ENCODE data around the gene ACMSD. TPM values are rescaled to one million over a fixed set of nuclear protein-coding genes. Genes with fewer than 3 reads are reported as not detected.

The ACMSD gene
- total RNA-seq, 1 experiment from 2014 or later = not detected

DNA sequence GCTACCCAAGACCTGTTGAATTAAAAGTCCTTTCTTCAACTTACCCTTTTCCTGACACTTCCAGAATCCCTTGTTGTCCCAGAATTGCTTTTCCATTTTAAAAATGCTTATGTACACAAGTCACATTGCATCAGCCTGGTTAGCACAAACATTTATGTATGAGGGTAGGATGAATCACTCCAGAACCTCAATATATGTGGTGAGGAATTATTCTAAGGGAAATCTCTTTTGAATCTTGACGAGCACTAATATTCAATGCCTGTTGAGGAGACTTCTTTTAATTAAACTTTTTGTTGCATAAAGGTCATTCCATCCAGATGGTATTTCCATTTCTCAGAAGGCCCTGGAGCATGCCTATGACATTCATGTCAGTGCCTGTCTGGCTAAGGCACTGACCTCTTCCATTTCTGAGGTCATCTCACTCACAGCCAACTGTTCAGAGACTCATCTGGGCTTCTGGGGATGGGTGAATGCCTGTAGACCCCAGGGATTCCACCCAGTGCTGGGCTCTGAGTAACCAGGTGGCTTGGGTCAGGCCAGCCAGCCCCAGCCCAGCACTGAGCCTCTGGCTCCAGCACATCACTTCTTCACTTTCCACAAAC, 28.2 kb downstream of the ACMSD start:
- CTCF ChIA-PET = no interaction called here
- no peaks in the 10 kb centered on the region for H3K27me3 Mint-ChIP-seq (ENCODE audit: insufficient read depth, unreplicated experiment)
- TF ChIP-seq, protein P1, sequence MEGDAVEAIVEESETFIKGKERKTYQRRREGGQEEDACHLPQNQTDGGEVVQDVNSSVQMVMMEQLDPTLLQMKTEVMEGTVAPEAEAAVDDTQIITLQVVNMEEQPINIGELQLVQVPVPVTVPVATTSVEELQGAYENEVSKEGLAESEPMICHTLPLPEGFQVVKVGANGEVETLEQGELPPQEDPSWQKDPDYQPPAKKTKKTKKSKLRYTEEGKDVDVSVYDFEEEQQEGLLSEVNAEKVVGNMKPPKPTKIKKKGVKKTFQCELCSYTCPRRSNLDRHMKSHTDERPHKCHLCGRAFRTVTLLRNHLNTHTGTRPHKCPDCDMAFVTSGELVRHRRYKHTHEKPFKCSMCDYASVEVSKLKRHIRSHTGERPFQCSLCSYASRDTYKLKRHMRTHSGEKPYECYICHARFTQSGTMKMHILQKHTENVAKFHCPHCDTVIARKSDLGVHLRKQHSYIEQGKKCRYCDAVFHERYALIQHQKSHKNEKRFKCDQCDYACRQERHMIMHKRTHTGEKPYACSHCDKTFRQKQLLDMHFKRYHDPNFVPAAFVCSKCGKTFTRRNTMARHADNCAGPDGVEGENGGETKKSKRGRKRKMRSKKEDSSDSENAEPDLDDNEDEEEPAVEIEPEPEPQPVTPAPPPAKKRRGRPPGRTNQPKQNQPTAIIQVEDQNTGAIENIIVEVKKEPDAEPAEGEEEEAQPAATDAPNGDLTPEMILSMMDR (IDR thresholded peaks at IDR 0.05; ENCODE audit: insufficient read depth in 1 of 2, low read depth in 1 of 2, low read length in 1 of 2, severe bottlenecking in 1 of 2, unreplicated experiment in 1 of 2) = no peak
- Histone ChIP-seq H3K27me3 (replicated peaks; ENCODE audit: control insufficient read depth, insufficient read depth, low read length) (no peaks in the 10 kb centered on the region), H3K9me3 (no peaks in the 10 kb centered on the region), H3K36me3 (ENCODE audit: control insufficient read depth, insufficient read depth, low read length) (no peaks in the 10 kb centered on the region), H3K4me3 (ENCODE audit: low read depth, low read length) (no peak overlapping the region), H3K4me1 (no peaks in the 10 kb centered on the region)
- DNase-seq = no peak
- H3K9me3 Mint-ChIP-seq (ENCODE audit: unreplicated experiment) = no peaks in the 10 kb centered on the region
- BruUV-seq (replicated peaks) = no TSS peak
- POLR2A ChIA-PET = no interaction called here
- no peak overlapping the region for H3K4me3 Mint-ChIP-seq (ENCODE audit: unreplicated experiment)
- intact Hi-C loops (cut with micrococcal nuclease; ENCODE audit: unreplicated experiment) = no loop called here
- H3K36me3 Mint-ChIP-seq (ENCODE audit: insufficient read depth, unreplicated experiment) = no peaks in the 10 kb centered on the region
- H3K27ac Mint-ChIP-seq (ENCODE audit: unreplicated experiment) = no peak overlapping the region
- H3K4me1 Mint-ChIP-seq (ENCODE audit: low read depth, unreplicated experiment) = no peaks in the 10 kb centered on the region

DNA sequence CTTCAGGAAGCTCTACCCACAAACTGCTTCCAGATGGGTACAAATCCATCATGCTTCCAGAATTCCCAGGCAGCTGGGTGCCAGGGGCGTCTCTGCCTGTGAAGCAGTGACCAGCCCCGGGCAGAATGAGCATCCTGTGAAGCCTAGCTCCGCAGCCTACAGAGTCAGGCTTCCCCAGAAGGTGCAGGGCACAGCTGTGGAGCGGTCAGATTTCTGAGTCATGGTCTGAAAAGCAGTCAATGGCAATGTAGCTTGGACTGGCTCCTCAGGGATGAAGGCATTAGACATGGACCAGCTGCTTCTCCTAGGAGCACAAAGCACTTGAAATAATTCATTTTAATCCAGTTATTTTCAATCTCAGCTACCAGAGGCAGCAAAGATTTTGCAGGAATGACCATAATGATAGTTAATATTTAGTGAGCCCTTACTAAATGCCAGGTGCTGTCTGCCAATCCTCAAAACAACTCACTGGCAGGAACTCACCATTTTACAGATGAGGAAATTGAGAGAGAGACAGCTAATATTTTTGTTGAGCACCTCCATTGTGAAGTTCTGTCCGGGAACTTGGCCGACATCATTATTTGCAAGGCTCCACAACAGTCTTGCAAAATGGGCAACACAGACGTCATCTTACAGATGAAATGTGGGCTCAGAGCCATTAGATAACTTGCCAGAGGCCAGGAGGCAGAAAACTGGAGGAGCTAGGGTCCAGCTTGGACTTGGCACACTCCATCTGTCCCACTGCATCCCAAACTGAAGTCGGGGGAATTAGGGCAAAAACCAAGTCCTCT, 31.7 kb downstream of the ACMSD start:
- Histone ChIP-seq H3K4me3 (ENCODE audit: low read depth, low read length) (no peak overlapping the region), H3K27me3 (replicated peaks; ENCODE audit: control insufficient read depth, insufficient read depth, low read length) (no peaks in the 10 kb centered on the region), H3K36me3 (ENCODE audit: control insufficient read depth, insufficient read depth, low read length) (no peaks in the 10 kb centered on the region), H3K4me1 (no peaks in the 10 kb centered on the region), H3K9me3 (no peaks in the 10 kb centered on the region)
- H3K4me1 Mint-ChIP-seq (ENCODE audit: low read depth, unreplicated experiment) = no peaks in the 10 kb centered on the region
- H3K27ac Mint-ChIP-seq (ENCODE audit: unreplicated experiment) = no peak overlapping the region
- no peaks in the 10 kb centered on the region for H3K27me3 Mint-ChIP-seq (ENCODE audit: insufficient read depth, unreplicated experiment)
- CTCF ChIA-PET = interaction anchor here (0.5 kb wide), 1 partner anchor 106 kb away, joined by 5 read pairs; no protein-coding TSS in a partner anchor
- TF ChIP-seq, protein P1 (IDR thresholded peaks at IDR 0.05; ENCODE audit: insufficient read depth in 1 of 2, low read depth in 1 of 2, low read length in 1 of 2, severe bottlenecking in 1 of 2, unreplicated experiment in 1 of 2) = no peak
- H3K4me3 Mint-ChIP-seq (ENCODE audit: unreplicated experiment) = no peak overlapping the region
- POLR2A ChIA-PET = no interaction called here
- BruUV-seq (replicated peaks) = no TSS peak
- intact Hi-C loops (cut with micrococcal nuclease; ENCODE audit: unreplicated experiment) = no loop called here
- no peak for DNase-seq
- no peaks in the 10 kb centered on the region for H3K9me3 Mint-ChIP-seq (ENCODE audit: unreplicated experiment)
- no peaks in the 10 kb centered on the region for H3K36me3 Mint-ChIP-seq (ENCODE audit: insufficient read depth, unreplicated experiment)

DNA sequence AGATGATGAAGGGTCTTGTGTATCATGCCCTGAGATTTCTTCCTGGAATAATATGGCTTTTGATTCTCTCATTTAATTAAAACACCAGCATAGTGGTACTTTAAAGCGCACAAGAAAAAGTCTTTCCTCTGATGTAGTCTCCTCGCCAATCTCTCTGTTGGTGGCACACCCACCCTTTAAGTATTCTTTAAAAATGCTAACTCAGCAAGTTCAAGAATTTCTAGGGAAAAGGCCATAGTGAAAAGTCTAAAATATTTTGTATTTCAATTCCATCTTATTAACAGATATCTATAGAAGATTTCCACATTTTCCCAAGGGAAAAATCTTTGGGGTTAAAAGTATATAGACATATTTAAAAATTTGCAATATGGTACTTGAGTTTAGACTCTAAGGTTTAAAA, 34.7 kb downstream of the ACMSD start:
- Mint-ChIP-seq H3K4me3 (ENCODE audit: unreplicated experiment) (no peak overlapping the region), H3K36me3 (ENCODE audit: insufficient read depth, unreplicated experiment) (no peaks in the 10 kb centered on the region), H3K27ac (ENCODE audit: unreplicated experiment) (no peak overlapping the region), H3K4me1 (ENCODE audit: low read depth, unreplicated experiment) (no peaks in the 10 kb centered on the region), H3K27me3 (ENCODE audit: insufficient read depth, unreplicated experiment) (no peaks in the 10 kb centered on the region), H3K9me3 (ENCODE audit: unreplicated experiment) (no peaks in the 10 kb centered on the region)
- ChIA-PET POLR2A (no interaction called here), CTCF (no interaction called here)
- intact Hi-C loops (cut with micrococcal nuclease; ENCODE audit: unreplicated experiment) = no loop called here
- Histone ChIP-seq H3K36me3 (ENCODE audit: control insufficient read depth, insufficient read depth, low read length) (no peaks in the 10 kb centered on the region), H3K4me3 (ENCODE audit: low read depth, low read length) (no peak overlapping the region), H3K9me3 (no peaks in the 10 kb centered on the region), H3K27me3 (replicated peaks; ENCODE audit: control insufficient read depth, insufficient read depth, low read length) (no peaks in the 10 kb centered on the region), H3K4me1 (no peaks in the 10 kb centered on the region)
- DNase-seq = no peak
- no TSS peak for BruUV-seq (replicated peaks)
- TF ChIP-seq, protein P1 (IDR thresholded peaks at IDR 0.05; ENCODE audit: insufficient read depth in 1 of 2, low read depth in 1 of 2, low read length in 1 of 2, severe bottlenecking in 1 of 2, unreplicated experiment in 1 of 2) = no peak

Data from Caco-2 (cell line).